NCI-H187 (cell line): ENCODE results near the gene JAK2.
"Not testable (repeated sequence)": the region's sequence is repeated elsewhere in the genome, so short reads cannot be mapped to it uniquely, and the experiment has no call there.

ENCODE experiments used
- DNase-seq, 2 experiments: peaks; one replicate each; lab custom pipeline; 2025; lab: John Stamatoyannopoulos, UW

The JAK2 gene

DNA sequence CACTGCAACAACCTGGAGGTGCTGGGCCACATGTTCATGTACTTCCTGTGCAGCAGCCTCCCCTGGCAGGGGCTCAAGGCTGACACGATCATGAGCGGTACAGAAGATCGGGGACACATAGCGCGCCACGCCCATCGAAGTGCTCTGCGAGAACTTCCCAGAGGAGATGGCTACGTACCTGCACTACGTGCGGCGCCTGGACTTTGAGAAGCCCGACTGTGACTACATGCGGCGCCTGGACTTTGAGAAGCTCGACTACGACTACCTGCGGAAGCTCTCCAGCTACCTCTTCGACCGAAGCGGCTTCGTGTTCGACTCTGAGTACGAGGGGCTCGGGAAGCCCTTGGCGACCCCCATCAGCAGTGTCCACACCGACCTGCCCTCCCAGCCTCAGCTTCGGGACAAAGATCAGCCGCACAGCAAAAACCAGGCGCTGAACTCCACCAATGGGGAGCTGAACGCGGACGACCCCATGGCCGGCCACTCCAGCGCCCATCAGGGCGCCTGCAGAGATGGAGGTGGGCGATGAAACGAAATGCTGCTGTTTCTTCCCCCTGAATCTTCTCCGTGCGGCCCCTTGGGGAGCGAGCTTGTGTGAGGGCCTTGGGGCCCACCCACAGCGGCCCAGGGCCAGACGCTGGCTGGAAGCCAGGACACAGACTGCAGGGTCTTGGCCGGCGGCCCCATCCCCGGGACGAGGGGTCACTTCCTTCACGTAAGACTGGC, 56.5 kb downstream of the JAK2 start:
- DNase-seq = no peak

- DNase-seq = no peak
Observed at GRCh38 chr9:5042661-5043178, 57.6 kb downstream of the JAK2 start.

DNA sequence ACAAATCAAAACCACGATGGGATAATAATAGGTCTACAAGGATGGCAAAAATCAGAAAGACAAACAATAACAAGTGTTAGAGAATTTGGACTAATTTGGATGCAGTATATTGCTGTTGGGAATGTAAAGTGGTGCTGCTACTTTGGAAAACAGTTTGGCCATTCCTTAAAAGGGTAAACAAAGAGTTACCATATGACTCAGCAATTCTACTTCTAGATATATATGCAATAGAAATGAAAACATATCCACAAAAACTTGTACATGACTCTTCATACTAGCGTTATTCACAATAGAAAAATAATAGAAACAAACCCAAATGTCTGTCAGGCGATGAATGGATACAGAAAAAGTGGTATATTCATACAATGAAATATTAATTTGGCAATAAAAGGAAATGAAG, 58.3 kb downstream of the JAK2 start:
- DNase-seq = no peak

DNA sequence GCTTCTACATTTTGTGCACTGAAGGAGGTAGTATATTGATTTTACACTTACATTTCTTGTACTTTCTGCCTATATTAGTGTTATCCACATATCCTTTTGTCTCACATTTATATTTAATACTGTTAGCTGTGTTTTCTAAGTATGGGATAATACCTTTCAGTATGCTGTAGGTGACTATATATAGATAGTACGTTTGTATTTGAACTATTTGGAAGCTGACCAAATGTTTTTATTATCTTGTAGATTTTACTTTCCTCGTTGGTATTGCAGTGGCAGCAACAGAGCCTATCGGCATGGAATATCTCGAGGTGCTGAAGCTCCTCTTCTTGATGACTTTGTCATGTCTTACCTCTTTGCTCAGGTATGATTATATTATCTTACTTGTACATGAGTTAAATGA, 59.1 kb downstream of the JAK2 start:
- DNase-seq = no peak

DNA sequence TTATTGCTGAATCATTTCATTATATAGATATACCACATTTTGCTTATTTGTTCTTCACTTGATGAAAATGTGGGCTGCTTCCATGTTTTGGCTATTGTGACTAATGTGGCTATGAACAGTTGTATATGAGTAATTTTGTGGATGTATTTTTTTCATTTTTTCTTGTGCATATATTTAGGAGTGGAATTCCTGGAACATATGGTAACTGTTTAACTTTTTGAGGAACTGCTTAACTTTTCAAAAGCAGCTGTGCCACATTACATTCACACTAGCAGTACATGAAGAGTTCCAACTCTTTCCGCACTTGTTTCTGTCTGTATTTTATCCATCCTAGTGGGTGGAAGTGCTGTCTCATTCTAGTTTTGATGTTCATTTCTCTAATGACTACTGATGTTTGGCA, 67.8 kb downstream of the JAK2 start:
- DNase-seq = no peak

GRCh38 chr9:5062631-5063030, 77.6 kb downstream of the JAK2 start:
- DNase-seq = no peak

- DNase-seq = no peak
Observed at GRCh38 chr9:5072871-5073270, 87.8 kb downstream of the JAK2 start.

DNA sequence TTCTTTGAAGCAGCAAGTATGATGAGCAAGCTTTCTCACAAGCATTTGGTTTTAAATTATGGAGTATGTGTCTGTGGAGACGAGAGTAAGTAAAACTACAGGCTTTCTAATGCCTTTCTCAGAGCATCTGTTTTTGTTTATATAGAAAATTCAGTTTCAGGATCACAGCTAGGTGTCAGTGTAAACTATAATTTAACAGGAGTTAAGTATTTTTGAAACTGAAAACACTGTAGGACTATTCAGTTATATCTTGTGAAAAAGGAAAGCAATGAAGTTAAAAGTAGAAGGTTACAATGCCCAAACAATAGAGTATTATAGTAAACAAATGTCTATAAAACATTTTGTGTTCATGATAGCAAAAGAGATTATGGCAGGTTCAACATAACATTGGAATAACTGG, 88.6 kb downstream of the JAK2 start:
- DNase-seq = no peak

GRCh38 chr9:5085993-5086392, 100.9 kb downstream of the JAK2 start:
- DNase-seq = no peak

DNA sequence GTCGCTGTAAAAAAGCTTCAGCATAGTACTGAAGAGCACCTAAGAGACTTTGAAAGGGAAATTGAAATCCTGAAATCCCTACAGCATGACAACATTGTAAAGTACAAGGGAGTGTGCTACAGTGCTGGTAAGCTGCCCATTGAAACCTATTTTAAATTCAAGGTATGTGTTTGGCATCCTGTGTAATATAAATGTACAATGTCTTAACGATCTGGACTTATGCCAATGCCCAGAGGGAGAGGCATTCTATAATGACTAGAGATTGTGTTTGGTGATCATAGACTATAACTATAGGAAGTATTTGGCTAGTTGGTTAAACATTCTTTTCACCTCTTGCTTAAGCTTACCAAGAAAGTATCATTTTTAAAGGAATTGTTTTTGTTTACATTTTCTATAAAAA, 104.7 kb downstream of the JAK2 start:
- DNase-seq = no peak

DNA sequence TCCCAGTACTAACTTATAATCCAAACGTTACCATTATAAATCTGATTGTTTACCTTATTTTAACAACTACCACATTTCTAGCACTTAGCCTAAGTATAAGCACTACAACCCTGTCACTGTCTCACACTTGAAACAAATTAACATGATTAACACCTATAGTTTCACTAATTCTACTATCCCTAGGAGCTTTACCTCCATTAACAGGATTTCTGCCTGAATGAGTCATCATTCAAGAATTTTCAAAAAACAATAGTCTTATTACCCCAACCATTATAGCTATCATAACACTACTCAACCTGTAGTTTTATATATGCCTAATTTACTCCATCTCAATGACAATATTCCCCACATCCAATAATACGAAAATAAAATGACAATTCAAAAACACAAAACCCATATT, 110.7 kb downstream of the JAK2 start:
- DNase-seq = no peak

DNA sequence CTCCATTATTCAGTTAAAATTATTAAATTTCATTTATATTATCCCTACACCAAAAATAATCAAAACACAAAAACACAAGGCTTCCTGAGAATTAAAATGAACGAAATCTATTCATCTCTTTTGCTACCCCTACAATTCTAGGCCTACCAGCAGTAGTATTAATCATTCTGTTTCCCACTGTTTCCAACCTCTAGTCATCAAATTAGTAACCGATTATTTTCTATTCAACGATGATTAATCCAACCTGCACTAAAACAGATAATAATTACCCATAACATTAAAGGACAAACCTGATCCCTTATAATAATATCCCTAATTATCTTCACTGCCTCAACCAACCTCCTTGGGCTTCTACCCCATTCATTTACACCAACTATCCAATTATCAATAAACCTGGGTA, 114.4 kb downstream of the JAK2 start:
- no peak for DNase-seq

DNA sequence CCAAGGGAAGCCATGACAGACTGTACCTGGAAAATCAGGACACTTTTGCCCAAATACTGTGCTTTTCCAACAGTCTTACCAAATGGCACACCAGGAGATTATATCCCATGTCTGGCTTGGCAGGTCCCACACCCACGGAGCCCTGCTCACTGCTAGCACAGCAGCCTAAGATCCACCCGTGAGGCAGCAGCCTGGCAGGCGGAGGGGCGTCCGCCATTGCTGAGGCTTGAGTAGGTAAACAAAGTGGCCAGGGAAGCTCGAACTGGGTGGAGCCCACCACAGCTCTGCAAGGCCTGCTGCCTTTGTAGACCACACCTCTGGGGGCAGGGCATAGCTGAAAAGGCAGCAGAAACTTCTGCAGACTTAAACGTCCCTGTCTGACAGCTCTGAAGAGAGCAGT, 116.1 kb downstream of the JAK2 start:
- not testable (repeated sequence) for DNase-seq

DNA sequence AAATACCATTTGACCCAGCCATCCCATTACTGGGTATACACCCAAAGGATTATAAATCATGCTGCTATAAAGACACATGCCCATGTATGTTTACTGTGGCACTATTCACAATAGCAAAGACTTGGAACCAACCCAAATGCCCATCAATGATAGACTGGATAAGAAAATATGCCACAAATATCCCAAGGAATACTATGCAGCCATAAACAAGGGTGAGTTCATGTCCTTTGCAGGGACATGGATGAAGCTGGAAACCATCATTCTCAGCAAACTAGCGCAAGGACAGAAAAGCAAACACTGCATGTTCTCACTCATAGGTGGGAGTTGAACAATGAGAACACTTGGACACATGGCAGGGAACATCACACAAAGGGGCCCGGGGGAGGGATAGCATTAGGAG, 121.4 kb downstream of the JAK2 start:
- not testable (repeated sequence) for DNase-seq

DNA sequence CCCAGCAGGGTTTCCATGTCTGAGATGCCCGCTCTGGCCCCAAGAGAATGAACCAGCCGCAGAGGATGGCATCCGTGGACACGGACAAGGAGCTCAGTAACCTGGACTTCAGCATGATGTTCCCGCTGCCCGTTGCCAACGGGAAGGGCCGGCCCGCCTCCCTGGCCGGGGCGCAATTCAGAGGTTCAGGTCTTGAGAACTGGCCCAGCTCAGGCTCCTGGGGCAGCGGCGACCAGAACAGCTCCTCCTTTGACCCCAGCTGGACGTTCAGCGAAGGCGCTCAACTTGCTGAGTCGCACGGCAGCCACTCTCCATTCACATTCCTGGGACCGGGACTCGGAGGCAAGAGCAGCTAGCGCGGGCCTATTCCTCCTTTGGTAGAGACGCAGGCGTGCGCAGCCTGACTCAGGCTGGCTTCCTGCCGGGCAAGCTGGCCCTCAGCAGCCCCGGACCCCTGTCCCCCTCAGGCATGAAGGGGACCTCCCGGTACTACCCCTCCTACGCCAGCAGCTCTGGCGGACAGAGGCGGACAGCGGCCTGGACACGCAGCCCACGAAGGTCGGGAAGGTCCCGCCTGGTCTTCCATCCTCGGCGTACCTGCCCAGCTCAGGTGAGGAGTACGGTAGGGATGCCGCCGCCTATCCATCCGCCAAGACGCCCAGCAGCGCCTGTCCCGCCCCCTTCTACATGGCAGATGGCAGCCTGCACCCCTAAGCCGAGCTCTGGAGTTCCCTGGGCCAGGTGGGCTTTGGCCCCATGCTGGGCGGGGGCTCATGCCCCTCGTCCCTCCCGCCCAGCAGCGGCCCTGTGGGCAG, 126.0 kb downstream of the JAK2 start:
- DNase-seq = no peak

DNA sequence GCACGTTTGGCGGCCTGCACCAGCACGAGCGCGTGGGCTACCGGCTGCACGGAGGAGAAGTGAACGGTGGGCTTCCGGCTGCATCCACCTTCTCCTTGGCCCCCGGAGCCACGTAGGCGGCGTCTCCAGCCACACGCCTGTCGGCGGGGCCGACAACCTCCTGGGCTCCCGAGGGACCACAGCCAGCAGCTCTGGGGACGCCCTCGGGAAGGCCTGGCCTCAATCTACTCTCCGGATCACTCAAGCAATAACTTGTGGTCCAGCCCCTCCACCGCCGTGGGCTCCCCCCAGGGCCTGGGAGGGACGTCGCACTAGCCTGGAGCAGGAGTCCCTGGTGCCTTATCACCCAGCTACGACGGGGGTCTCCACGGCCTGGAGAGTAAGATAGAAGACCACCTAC, 126.6 kb downstream of the JAK2 start:
- no peak for DNase-seq

- DNase-seq = no peak
Observed at GRCh38 chr9:5112109-5112592, 127.1 kb downstream of the JAK2 start.

GRCh38 chr9:5112646-5113045, 127.6 kb downstream of the JAK2 start:
- no peak for DNase-seq

DNA sequence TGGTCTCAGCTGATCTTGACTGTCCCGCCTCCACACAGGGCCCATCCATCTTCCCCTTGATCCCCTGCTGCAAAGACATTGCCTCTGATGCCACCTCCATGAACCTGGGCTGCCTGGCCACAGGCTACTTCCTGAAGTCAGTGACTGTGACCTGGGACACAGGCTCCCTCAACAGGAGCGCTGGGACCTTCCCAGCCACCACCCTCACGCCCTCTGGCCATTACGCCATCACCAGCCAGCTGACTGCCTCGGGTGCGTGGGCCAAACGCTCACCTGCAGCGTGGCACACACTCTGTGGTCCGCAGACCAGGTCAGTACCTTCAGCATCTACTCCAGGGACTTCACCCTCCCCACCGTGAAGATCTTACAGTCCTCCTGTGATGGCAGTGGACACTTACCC, 128.5 kb downstream of the JAK2 start:
- no peak for DNase-seq

DNA sequence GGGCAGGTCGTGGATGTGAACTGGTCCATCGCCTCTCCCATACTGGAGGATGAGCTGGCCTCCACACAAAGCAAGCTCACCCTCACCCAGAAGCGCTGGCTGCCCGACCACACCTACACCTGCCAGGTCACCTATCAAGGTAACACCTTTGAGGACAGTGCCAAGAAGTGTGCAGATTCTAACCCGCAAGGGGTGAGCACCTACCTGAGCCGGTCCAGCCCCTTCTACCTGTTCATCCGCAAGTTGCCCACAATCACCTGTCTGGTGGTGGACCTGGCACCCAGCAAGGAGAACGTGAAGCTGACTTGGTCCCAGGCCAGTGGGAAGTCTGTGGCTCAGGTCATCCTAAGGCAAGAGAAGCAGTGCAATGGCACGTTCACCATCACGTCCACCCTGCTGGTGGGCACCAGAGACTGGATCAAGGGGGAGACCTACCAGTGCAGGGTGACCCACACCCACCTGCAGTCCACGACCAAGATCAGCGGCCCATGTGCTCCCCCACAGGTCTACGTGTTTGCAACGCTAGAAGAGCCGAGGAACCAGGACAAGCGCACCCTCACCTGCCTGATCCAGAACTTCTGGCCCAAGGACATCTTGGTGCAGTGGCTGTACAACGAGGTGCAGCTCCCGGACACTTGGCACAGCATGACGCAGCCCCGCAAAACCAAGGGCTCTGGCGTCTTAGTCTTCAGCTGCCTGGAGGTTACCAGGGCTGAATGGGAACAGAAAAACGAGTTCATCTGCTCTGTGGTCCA, 129.1 kb downstream of the JAK2 start:
- no peak for DNase-seq

DNA sequence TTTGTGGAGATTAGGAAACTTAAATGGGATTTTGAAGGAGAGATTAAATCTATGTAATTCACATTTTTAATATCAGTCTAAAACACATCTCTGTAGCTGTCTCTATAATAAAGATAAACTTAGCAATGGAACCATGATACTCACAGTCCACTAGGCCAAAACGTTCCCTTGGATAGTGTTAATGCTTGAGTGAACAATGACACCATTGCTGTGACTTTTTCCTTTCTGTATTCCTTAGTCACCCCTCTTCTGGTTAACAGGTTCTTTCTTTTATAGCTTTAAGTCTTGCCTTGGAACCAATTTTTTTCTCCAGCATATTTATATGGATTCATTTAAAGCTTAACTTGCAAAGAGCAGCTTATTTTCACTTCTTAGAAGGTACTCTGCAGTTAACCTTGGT, 137.0 kb downstream of the JAK2 start:
- DNase-seq = no peak

- DNase-seq = no peak
Observed at GRCh38 chr9:5122516-5122915, 137.4 kb downstream of the JAK2 start.

- DNase-seq = no peak
Observed at GRCh38 chr9:5140151-5140550, 155.1 kb downstream of the JAK2 start.
